Loucy (cell line): ENCODE data around the gene PLEKHA7.

Experiments
- H2AFZ ChIP-seq: fragments of 200-600 bp; sonication (generic); 2 replicates; pipeline ENCODE4 v1.6.0; 2016; ENCODE audit warnings: antibody characterized with exemption, mild to moderate bottlenecking, low read length, moderate library complexity
- H3F3A ChIP-seq: fragments of 200-600 bp; 2 replicates; pipeline ENCODE4 v1.6.0; 2016; ENCODE audit warnings: antibody characterized with exemption, low read depth, mild to moderate bottlenecking
- H3K27me3 ChIP-seq: fragments of 200-600 bp; sonication (generic); 2 replicates; pipeline ENCODE4 v1.6.1; 2014; ENCODE audit warnings: low read length, mild to moderate bottlenecking; ENCODE audit not compliant: insufficient read depth, poor library complexity, severe bottlenecking
- H3K36me3 ChIP-seq: fragments of 200-600 bp; sonication (generic); 2 replicates; pipeline ENCODE4 v1.6.1; 2016; ENCODE audit warnings: low read length; ENCODE audit not compliant: insufficient read depth
- H3K4me1 ChIP-seq: fragments of 200-600 bp; sonication (generic); 2 replicates; pipeline ENCODE4 v1.5.1; 2014; ENCODE audit warnings: low read length, mild to moderate bottlenecking; ENCODE audit not compliant: insufficient read depth, poor library complexity, severe bottlenecking
- H3K4me2 ChIP-seq: fragments of 200-600 bp; sonication (generic); 2 replicates; pipeline ENCODE4 v1.6.0; 2014; ENCODE audit warnings: antibody characterized with exemption, low read length, low read depth, mild to moderate bottlenecking; ENCODE audit not compliant: poor library complexity, severe bottlenecking
- H3K4me3 ChIP-seq: fragments of 200-600 bp; sonication (generic); 2 replicates; pipeline ENCODE4 v1.5.1; 2014; ENCODE audit warnings: low read length, mild to moderate bottlenecking, mixed read lengths; ENCODE audit not compliant: poor library complexity, severe bottlenecking
- H3K79me2 ChIP-seq: fragments of 200-600 bp; sonication (generic); 2 replicates; pipeline ENCODE4 v1.6.1; 2014; ENCODE audit warnings: low read length; ENCODE audit not compliant: insufficient read depth
- H3K9ac ChIP-seq: fragments of 200-600 bp; sonication (generic); 2 replicates; pipeline ENCODE4 v1.6.0; 2014; ENCODE audit warnings: mild to moderate bottlenecking, low read depth, low read length, moderate library complexity; ENCODE audit not compliant: poor library complexity, severe bottlenecking
- H3K9me2 ChIP-seq: fragments of 200-600 bp; sonication (generic); replicated peaks from 2 replicates; pipeline ENCODE4 v1.6.1; 2016; ENCODE audit warnings: low read depth, low read length, mixed read lengths
- H3K9me3 ChIP-seq: fragments of 200-600 bp; sonication (generic); 2 replicates; pipeline ENCODE4 v1.6.1; 2014; ENCODE audit warnings: mild to moderate bottlenecking, antibody characterized with exemption, low read length, low read depth; ENCODE audit not compliant: insufficient read depth
- H4K20me1 ChIP-seq: fragments of 200-600 bp; sonication (generic); 2 replicates; pipeline ENCODE4 v1.6.0; 2014; ENCODE audit warnings: antibody characterized with exemption, low read length, mild to moderate bottlenecking; ENCODE audit not compliant: insufficient read depth, poor library complexity, severe bottlenecking
- CTCF ChIP-seq: fragments of 200-600 bp; sonication (generic); conservative IDR thresholded peaks from 2 replicates; pipeline ENCODE4 v1.5.1; 2014; ENCODE audit warnings: mild to moderate bottlenecking, antibody characterized with exemption, low read length
- EZH2phosphoT487 ChIP-seq: fragments of 200-600 bp; IDR thresholded peaks from 2 replicates; pipeline ENCODE4 v1.6.1; 2018; ENCODE audit warnings: antibody characterized with exemption, mild to moderate bottlenecking, moderate library complexity, borderline replicate concordance

The PLEKHA7 gene

DNA sequence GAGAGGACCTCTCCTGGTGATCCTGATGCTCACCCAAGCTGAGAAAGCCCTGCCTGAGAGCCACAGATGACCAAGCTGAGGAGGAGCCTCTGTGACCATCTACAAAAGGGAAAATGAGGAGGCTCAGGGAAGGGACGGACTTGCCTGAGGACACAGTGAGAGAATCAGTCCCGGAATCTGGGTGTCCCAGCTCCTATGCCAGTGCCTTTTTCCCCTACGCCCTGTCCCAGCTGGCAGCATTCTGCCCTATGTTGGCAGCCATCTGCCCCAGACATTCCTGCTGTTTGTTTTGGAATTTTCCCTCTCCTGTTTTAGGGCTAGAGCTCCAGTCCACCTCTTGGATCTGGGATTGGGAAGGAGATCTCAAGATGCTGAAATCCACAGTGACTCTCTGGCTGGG lies 221.2 kb downstream of the PLEKHA7 start:
- no peaks in the 10 kb centered on the region for H4K20me1 ChIP-seq
- no peaks in the 10 kb centered on the region for H3K9me2 ChIP-seq
- no peaks in the 10 kb centered on the region for H3K27me3 ChIP-seq
- H3K9ac ChIP-seq = no peak overlapping the region
- no peak for TF ChIP-seq CTCF
- TF ChIP-seq EZH2phosphoT487 = no peak
- H3K4me2 ChIP-seq = peak overlapping the region; percentile 25
- H3K36me3 ChIP-seq = no peaks in the 10 kb centered on the region
- H3K4me1 ChIP-seq = peaks cover 27% of the 10 kb centered on the region
- H3K4me3 ChIP-seq = no peak overlapping the region
- H3F3A ChIP-seq = no peaks in the 10 kb centered on the region
- no peaks in the 10 kb centered on the region for H3K9me3 ChIP-seq
- H3K79me2 ChIP-seq = no peaks in the 10 kb centered on the region
- no peak overlapping the region for H2AFZ ChIP-seq

DNA sequence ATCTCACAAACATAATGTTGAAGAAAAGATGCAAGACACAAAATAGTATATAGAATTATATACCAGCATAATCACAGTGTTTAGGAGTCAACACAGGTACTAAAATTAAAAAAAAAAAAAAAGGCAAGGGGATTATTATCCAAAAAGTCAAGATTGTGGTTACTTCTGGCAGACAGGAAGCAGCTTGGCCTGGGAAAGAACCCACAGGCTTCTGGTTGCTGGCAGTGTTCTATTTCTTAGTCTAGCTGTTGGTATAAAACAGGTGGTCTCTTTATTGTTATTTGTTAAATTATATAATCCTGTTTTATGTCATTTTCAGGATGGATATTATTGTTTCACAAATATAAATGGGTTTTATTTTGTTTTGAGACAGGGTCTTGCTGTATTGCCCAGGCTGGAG lies 221.8 kb downstream of the PLEKHA7 start:
- Histone ChIP-seq H3K9ac (no peak overlapping the region), H3K79me2 (no peaks in the 10 kb centered on the region), H3K4me3 (no peak overlapping the region), H3K4me2 (peak overlapping the region; percentile 25), H3K36me3 (no peaks in the 10 kb centered on the region), H4K20me1 (no peaks in the 10 kb centered on the region), H2AFZ (no peak overlapping the region), H3K27me3 (no peaks in the 10 kb centered on the region), H3F3A (no peaks in the 10 kb centered on the region), H3K9me3 (no peaks in the 10 kb centered on the region), H3K9me2 (no peaks in the 10 kb centered on the region), H3K4me1 (peaks cover 27% of the 10 kb centered on the region)
- no peak for TF ChIP-seq EZH2phosphoT487
- no peak for TF ChIP-seq CTCF

- Histone ChIP-seq H3K9ac (no peak overlapping the region), H3F3A (no peaks in the 10 kb centered on the region), H3K4me2 (peak overlapping the region; percentile 25), H2AFZ (no peak overlapping the region), H3K9me2 (no peaks in the 10 kb centered on the region), H3K36me3 (no peaks in the 10 kb centered on the region), H3K4me3 (no peak overlapping the region), H3K27me3 (no peaks in the 10 kb centered on the region), H3K4me1 (peaks cover 27% of the 10 kb centered on the region), H4K20me1 (no peaks in the 10 kb centered on the region), H3K9me3 (no peaks in the 10 kb centered on the region), H3K79me2 (no peaks in the 10 kb centered on the region)
- TF ChIP-seq CTCF = no peak
- no peak for TF ChIP-seq EZH2phosphoT487
These were observed 222.8 kb downstream of the PLEKHA7 start for GRCh38 chr11:16791191-16791961.
